HL-60 (cell line): Measurements from ENCODE around the gene E2F2.

Experiments used
- DNase-seq, 2 experiments: peaks; one replicate each; pipeline ENCODE4 v3.0.0-alpha.2; 2010 to 2020; ENCODE audit warnings: low read depth in 1 of 2, low spot score in 1 of 2
- H3K27ac ChIP-seq: fragments of 250-450 bp; sonication (Bioruptor Pico); replicated peaks from 2 replicates; pipeline ENCODE4 v1.5.1; 2020; ENCODE audit warnings: mild to moderate bottlenecking, moderate library complexity
- H3K27me3 ChIP-seq: fragments of 250-450 bp; sonication (Bioruptor Pico); 2 replicates; pipeline ENCODE4 v1.5.1; 2021; ENCODE audit warnings: mild to moderate bottlenecking, moderate library complexity; ENCODE audit not compliant: insufficient read depth, poor library complexity, severe bottlenecking
- H3K4me3 ChIP-seq: replicated peaks from 2 replicates; pipeline ENCODE4 v1.5.1; 2011; ENCODE audit warnings: mild to moderate bottlenecking, control low read depth, low read length; ENCODE audit not compliant: insufficient read depth
- CTCF ChIP-seq: IDR thresholded peaks from one replicate; pipeline ENCODE4 v1.5.1; 2011; ENCODE audit warnings: low read length, control low read depth, inconsistent platforms; ENCODE audit not compliant: insufficient read depth
- GABPA ChIP-seq: IDR thresholded peaks from 2 replicates; pipeline ENCODE4 v1.6.1; 2012; ENCODE audit warnings: low read depth
- POLR2AphosphoS5 ChIP-seq: IDR thresholded peaks from 2 replicates; pipeline ENCODE4 v1.6.1; 2012; ENCODE audit warnings: low read depth
- REST ChIP-seq: IDR thresholded peaks from 2 replicates; pipeline ENCODE4 v1.6.1; 2012; ENCODE audit warnings: low read depth; ENCODE audit not compliant: insufficient replicate concordance
- SPI1 ChIP-seq: IDR thresholded peaks from 2 replicates; pipeline ENCODE4 v1.6.1; 2012; ENCODE audit warnings: low read depth, mild to moderate bottlenecking, borderline replicate concordance

Gene E2F2

GRCh38 chr1:23524716-23525401, 6.2 kb downstream of the E2F2 start:
- Histone ChIP-seq H3K4me3 (no peak overlapping the region), H3K27ac (peak overlapping the region; percentile 65)

GRCh38 chr1:23524163-23524562, 6.9 kb downstream of the E2F2 start:
- Histone ChIP-seq H3K27ac (peak overlapping the region; percentile 65), H3K27me3 (no peaks in the 10 kb centered on the region), H3K4me3 (no peak overlapping the region)
- no peak for DNase-seq
- no peak for TF ChIP-seq POLR2AphosphoS5
- TF ChIP-seq SPI1, result no peak
- TF ChIP-seq GABPA, result no peak
- TF ChIP-seq CTCF, result no peak
- no peak for TF ChIP-seq REST

More at GRCh38 chr1:23524716-23525401, 6.2 kb downstream of the E2F2 start:
- TF ChIP-seq POLR2AphosphoS5, result peak; percentile 97
- TF ChIP-seq SPI1, result no peak
- TF ChIP-seq REST, result no peak
- TF ChIP-seq GABPA, result 0 out of 2 replicates have a peak, but pooled peaks have one; percentile 21
- TF ChIP-seq CTCF, result no peak
- peak in 1 of 2 experiments; percentile 91 for DNase-seq
- H3K27me3 ChIP-seq, result no peaks in the 10 kb centered on the region

- H3K27ac ChIP-seq, result peak overlapping the region; percentile 29
- TF ChIP-seq CTCF (no peak), POLR2AphosphoS5 (peak; percentile 67), SPI1 (no peak)
- H3K27me3 ChIP-seq, result no peaks in the 10 kb centered on the region
- H3K4me3 ChIP-seq, result no peak overlapping the region
- peak in 1 of 2 experiments; percentile 91 for DNase-seq
Measured at GRCh38 chr1:23522244-23522982, 8.6 kb downstream of the E2F2 start.
